SK-N-SH treated with all-trans-retinoic acid at 6 μM for 48 hours (cell line): ENCODE data around the gene SCARF2.

Experiments
- ATAC-seq: fragments of 200-7000 bp; cut with Tn5 transposase; 3 replicates; pipeline ENCODE4 v1.9.1; 2020; ENCODE audit warnings: mild to moderate bottlenecking, moderate library complexity
- ARNTL ChIP-seq: fragments of 450-650 bp; formaldehyde crosslinking; IDR thresholded peaks from 2 replicates; pipeline ENCODE4 v1.5.0; 2020; ENCODE audit warnings: low read depth, mild to moderate bottlenecking, moderate library complexity, borderline replicate concordance
- BACH2 ChIP-seq: fragments of 250-450 bp; sonication (Bioruptor Pico); IDR thresholded peaks from 2 replicates; pipeline ENCODE4 v1.9.0; 2021; ENCODE audit warnings: mild to moderate bottlenecking, borderline replicate concordance
- CSDC2 ChIP-seq: fragments of 250-450 bp; sonication (Bioruptor Pico); IDR thresholded peaks from 2 replicates; pipeline ENCODE4 v1.5.0; 2020; ENCODE audit warnings: mild to moderate bottlenecking, moderate library complexity
- ESRRG ChIP-seq: fragments of 250-450 bp; sonication (Bioruptor Pico); IDR thresholded peaks from 2 replicates; pipeline ENCODE4 v1.6.1; 2021; ENCODE audit warnings: mild to moderate bottlenecking
- GLIS3 ChIP-seq: fragments of 250-450 bp; sonication (Bioruptor Pico); IDR thresholded peaks from 2 replicates; pipeline ENCODE4 v1.5.0; 2020; ENCODE audit warnings: mild to moderate bottlenecking, moderate library complexity
- ISL1 ChIP-seq: fragments of 250-450 bp; sonication (Bioruptor Pico); IDR thresholded peaks from 2 replicates; pipeline ENCODE4 v2.1.2; 2022; ENCODE audit warnings: mild to moderate bottlenecking, moderate library complexity
- OSR1 ChIP-seq: fragments of 250-450 bp; sonication (Bioruptor Pico); IDR thresholded peaks from 2 replicates; pipeline ENCODE4 v1.8.0; 2022; ENCODE audit warnings: moderate library complexity, mild to moderate bottlenecking, inconsistent platforms
- PPARA ChIP-seq: fragments of 250-450 bp; sonication (Bioruptor Pico); IDR thresholded peaks from 2 replicates; pipeline ENCODE4 v1.5.0; 2020; ENCODE audit warnings: mild to moderate bottlenecking, borderline replicate concordance
- SNAI2 ChIP-seq: fragments of 250-450 bp; sonication (Bioruptor Pico); IDR thresholded peaks from 2 replicates; pipeline ENCODE4 v1.5.0; 2020; ENCODE audit warnings: mild to moderate bottlenecking, moderate library complexity
- TCF4 ChIP-seq: fragments of 250-450 bp; sonication (Bioruptor Pico); IDR thresholded peaks from 2 replicates; pipeline ENCODE4 v1.8.0; 2021; ENCODE audit warnings: mild to moderate bottlenecking, moderate library complexity, borderline replicate concordance
- TOX ChIP-seq: fragments of 250-450 bp; sonication (Bioruptor Pico); IDR thresholded peaks from 2 replicates; pipeline ENCODE4 v1.8.0; 2021; ENCODE audit warnings: mild to moderate bottlenecking, moderate library complexity, borderline replicate concordance
- ZC3H10 ChIP-seq: fragments of 250-450 bp; sonication (Bioruptor Pico); IDR thresholded peaks from 2 replicates; pipeline ENCODE4 v1.5.1; 2021; ENCODE audit warnings: mild to moderate bottlenecking, moderate library complexity
- ZFP3 ChIP-seq: fragments of 250-450 bp; sonication (Bioruptor Pico); IDR thresholded peaks from 2 replicates; pipeline ENCODE4 v1.5.0; 2020; ENCODE audit warnings: mild to moderate bottlenecking, moderate library complexity
- ZFP30 ChIP-seq: fragments of 450-650 bp; formaldehyde crosslinking; IDR thresholded peaks from 2 replicates; pipeline ENCODE4 v1.5.0; 2022; ENCODE audit warnings: mild to moderate bottlenecking, moderate library complexity
- ZNF565 ChIP-seq: fragments of 450-650 bp; formaldehyde crosslinking; conservative IDR thresholded peaks from 2 replicates; pipeline ENCODE4 v1.5.0; 2020; ENCODE audit warnings: low read depth, mild to moderate bottlenecking, moderate library complexity
- ZNF70 ChIP-seq: fragments of 450-650 bp; formaldehyde crosslinking; IDR thresholded peaks from 2 replicates; pipeline ENCODE4 v1.5.0; 2020; ENCODE audit warnings: mild to moderate bottlenecking, moderate library complexity
- ZNF8 ChIP-seq: fragments of 450-650 bp; formaldehyde crosslinking; IDR thresholded peaks from 2 replicates; pipeline ENCODE4 v1.5.0; 2020; ENCODE audit warnings: mild to moderate bottlenecking, moderate library complexity
- TF ChIP-seq, protein P1 (sequence below): fragments of 250-450 bp; sonication (Bioruptor Pico); IDR thresholded peaks from 2 replicates; pipeline ENCODE4 v1.5.0; 2020; ENCODE audit warnings: mild to moderate bottlenecking, moderate library complexity
- TF ChIP-seq, protein P2 (sequence below): fragments of 250-450 bp; sonication (Bioruptor Pico); IDR thresholded peaks from 2 replicates; pipeline ENCODE4 v1.8.0; 2020; ENCODE audit warnings: mild to moderate bottlenecking, moderate library complexity, borderline replicate concordance
- TF ChIP-seq, protein P3 (sequence below): fragments of 250-450 bp; sonication (Bioruptor Pico); IDR thresholded peaks from 2 replicates; pipeline ENCODE4 v1.5.1; 2020; ENCODE audit warnings: low read depth, mild to moderate bottlenecking, moderate library complexity
- TF ChIP-seq, protein P4 (sequence below): fragments of 250-450 bp; sonication (Bioruptor Pico); IDR thresholded peaks from 2 replicates; pipeline ENCODE4 v1.5.1; 2021; ENCODE audit warnings: mild to moderate bottlenecking, moderate library complexity

The SCARF2 gene

DNA sequence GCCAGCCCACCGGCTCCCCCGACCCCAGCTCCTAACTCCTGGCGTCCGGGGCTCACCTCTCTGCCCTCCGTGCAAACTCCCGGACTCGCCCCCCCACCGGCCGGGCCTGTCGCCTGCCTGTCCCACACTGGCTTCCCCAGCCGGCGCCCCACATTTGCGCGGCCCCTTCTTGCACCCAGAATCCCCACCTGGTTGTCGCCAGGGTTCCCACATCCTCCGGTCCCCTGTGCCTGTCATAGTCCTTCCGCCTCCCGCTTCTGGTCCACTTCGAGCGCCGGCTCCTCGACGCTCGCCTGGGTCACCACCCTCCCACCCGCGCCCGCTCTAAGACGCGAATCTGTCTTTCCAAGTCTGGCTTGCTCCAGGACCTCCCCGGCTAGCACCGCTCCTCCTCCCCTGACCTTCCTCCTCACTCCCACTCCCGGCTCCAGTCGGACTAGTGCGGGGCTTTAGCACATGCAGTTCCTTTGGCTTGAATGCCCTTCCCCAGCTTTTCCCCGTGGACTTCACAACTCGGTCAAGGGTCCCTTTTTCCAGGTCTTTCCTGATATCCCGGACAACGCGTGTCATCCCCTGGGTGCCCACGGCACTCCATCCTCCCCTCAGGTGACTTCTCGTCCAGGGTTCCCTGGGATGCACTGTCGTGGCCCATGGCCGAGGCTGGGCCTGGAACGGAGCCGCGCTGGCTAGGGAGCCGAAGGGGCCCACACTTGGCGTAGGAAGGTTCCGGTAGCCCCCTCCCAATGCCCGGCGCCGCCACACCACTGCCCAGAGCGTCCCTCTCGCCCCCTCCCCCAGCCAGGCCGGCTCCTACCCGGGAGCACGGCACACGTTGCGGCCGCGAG is 635 bp downstream of the SCARF2 start (continued):
- TF ChIP-seq GLIS3 (CRISPR knock-in tag) (no peak), ZNF70 (CRISPR knock-in tag) (no peak)

DNA sequence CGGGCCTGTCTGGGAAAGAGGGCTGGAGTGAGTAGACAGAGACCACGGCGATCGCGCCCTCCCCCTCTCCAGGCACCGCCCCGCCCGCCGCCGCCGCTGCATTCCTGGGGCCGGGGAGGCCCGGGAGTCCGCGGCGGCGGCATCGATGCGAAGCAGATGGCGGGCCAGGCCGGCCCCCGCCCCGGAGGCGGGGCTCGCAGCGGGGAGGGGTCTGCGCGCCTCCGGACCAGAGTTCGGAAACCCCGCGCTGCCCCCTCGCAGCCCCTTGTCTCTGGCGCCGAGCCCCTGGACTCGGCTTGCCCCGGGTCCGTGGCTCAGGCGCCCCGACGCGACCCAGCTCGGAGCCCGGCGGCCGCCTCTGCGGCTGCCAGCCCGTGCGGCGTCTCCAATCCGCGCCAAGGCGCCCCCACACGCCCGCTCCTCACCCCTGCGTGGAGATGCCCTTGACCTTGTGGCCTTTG is 1.3 kb downstream of the SCARF2 start:
- peak; percentile 58 for ATAC-seq

DNA sequence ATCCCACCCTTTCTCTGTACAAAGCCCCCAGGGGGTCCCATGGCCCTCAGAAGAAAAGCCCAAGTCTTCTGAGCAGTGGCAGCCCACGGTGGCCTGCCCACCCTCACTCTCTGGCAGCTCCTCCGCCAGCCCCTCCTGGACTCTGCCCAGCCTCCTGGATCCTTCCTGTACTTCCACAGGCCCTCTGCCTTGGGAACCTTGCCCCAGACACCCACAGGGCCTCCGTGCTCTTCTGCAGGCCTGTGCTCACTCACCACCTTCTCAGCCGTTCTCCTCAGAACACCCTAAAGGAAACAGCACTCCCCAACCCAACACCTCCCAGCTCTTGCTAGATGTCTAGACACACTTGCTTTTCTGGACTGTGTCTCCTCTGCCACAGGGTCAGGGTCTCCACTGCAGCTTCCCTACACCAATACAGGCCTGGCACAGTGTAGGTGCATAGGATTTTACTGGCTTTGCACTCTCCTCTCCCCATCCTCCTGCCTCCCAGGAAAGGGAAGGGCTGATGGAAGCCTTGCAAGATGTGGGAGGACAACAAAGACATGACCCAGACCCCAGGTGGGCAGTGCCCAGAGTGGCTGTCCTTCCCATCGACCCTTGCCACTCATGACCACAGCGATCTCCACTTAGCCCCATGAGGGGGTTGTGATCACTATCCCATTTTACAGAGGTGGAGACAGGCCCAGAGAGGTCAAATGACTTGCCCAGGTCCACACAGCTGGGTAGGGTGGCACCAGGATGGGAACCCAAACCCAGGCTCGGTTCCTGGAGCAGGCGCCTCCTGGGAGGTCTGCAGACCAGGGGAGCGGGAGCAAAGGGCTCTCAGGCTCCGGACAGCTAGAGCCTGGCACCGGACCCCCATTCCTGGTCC is 2.0 kb downstream of the SCARF2 start:
- ATAC-seq = no peak
- TF ChIP-seq ZNF565 (CRISPR knock-in tag) (no peak), ARNTL (CRISPR knock-in tag) (no peak), ZC3H10 (CRISPR knock-in tag) (no peak), ZFP3 (CRISPR knock-in tag) (no peak), SNAI2 (CRISPR knock-in tag) (no peak), TOX (CRISPR knock-in tag) (no peak), ZFP30 (CRISPR knock-in tag) (no peak), OSR1 (CRISPR knock-in tag) (no peak)

More for the DNA sequence above, 1.3 kb downstream of the SCARF2 start:
- TF ChIP-seq BACH2 (no peak), ISL1 (CRISPR knock-in tag) (no peak), TOX (CRISPR knock-in tag) (no peak), ZNF565 (CRISPR knock-in tag) (no peak), PPARA (CRISPR knock-in tag) (no peak), ZFP3 (CRISPR knock-in tag) (no peak), ZNF8 (CRISPR knock-in tag) (no peak), CSDC2 (CRISPR knock-in tag) (no peak)
- TF ChIP-seq, protein P1, sequence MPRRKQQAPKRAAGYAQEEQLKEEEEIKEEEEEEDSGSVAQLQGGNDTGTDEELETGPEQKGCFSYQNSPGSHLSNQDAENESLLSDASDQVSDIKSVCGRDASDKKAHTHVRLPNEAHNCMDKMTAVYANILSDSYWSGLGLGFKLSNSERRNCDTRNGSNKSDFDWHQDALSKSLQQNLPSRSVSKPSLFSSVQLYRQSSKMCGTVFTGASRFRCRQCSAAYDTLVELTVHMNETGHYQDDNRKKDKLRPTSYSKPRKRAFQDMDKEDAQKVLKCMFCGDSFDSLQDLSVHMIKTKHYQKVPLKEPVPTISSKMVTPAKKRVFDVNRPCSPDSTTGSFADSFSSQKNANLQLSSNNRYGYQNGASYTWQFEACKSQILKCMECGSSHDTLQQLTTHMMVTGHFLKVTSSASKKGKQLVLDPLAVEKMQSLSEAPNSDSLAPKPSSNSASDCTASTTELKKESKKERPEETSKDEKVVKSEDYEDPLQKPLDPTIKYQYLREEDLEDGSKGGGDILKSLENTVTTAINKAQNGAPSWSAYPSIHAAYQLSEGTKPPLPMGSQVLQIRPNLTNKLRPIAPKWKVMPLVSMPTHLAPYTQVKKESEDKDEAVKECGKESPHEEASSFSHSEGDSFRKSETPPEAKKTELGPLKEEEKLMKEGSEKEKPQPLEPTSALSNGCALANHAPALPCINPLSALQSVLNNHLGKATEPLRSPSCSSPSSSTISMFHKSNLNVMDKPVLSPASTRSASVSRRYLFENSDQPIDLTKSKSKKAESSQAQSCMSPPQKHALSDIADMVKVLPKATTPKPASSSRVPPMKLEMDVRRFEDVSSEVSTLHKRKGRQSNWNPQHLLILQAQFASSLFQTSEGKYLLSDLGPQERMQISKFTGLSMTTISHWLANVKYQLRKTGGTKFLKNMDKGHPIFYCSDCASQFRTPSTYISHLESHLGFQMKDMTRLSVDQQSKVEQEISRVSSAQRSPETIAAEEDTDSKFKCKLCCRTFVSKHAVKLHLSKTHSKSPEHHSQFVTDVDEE = no peak
- TF ChIP-seq, protein P2, sequence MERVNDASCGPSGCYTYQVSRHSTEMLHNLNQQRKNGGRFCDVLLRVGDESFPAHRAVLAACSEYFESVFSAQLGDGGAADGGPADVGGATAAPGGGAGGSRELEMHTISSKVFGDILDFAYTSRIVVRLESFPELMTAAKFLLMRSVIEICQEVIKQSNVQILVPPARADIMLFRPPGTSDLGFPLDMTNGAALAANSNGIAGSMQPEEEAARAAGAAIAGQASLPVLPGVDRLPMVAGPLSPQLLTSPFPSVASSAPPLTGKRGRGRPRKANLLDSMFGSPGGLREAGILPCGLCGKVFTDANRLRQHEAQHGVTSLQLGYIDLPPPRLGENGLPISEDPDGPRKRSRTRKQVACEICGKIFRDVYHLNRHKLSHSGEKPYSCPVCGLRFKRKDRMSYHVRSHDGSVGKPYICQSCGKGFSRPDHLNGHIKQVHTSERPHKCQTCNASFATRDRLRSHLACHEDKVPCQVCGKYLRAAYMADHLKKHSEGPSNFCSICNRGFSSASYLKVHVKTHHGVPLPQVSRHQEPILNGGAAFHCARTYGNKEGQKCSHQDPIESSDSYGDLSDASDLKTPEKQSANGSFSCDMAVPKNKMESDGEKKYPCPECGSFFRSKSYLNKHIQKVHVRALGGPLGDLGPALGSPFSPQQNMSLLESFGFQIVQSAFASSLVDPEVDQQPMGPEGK (CRISPR knock-in tag) = no peak
- TF ChIP-seq, protein P3, sequence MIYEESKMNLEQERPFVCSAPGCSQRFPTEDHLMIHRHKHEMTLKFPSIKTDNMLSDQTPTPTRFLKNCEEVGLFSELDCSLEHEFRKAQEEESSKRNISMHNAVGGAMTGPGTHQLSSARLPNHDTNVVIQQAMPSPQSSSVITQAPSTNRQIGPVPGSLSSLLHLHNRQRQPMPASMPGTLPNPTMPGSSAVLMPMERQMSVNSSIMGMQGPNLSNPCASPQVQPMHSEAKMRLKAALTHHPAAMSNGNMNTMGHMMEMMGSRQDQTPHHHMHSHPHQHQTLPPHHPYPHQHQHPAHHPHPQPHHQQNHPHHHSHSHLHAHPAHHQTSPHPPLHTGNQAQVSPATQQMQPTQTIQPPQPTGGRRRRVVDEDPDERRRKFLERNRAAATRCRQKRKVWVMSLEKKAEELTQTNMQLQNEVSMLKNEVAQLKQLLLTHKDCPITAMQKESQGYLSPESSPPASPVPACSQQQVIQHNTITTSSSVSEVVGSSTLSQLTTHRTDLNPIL (CRISPR knock-in tag) = no peak

DNA sequence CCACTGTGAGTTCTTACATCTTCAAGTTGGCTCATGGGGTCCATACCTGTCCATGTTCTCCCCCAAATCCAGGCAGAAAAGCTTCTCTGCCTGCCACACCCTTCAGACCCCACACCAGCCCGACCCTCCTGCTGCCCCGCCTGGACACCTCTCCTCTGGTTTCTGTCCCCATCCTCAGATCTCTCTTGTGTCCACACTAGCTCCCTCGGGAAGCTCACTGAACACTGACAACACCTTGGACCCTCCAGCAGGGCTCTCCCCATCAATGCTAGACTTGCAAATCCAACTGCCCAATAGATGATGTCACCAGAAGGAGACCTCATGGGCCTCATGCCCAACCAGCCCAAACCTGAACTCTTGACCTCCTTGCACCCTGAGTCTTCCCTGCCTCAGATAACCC is 2.9 kb downstream of the SCARF2 start:
- ATAC-seq = no peak
- TF ChIP-seq ARNTL (CRISPR knock-in tag) (no peak), GLIS3 (CRISPR knock-in tag) (no peak), ESRRG (CRISPR knock-in tag) (no peak), TOX (CRISPR knock-in tag) (no peak), ZNF565 (CRISPR knock-in tag) (no peak), TCF4 (CRISPR knock-in tag) (no peak), ZNF70 (CRISPR knock-in tag) (no peak), ZFP30 (CRISPR knock-in tag) (no peak), ISL1 (CRISPR knock-in tag) (no peak), ZFP3 (CRISPR knock-in tag) (no peak)
- TF ChIP-seq, protein P1 = no peak
- TF ChIP-seq, protein P3 (CRISPR knock-in tag) = no peak
- TF ChIP-seq, protein P4, sequence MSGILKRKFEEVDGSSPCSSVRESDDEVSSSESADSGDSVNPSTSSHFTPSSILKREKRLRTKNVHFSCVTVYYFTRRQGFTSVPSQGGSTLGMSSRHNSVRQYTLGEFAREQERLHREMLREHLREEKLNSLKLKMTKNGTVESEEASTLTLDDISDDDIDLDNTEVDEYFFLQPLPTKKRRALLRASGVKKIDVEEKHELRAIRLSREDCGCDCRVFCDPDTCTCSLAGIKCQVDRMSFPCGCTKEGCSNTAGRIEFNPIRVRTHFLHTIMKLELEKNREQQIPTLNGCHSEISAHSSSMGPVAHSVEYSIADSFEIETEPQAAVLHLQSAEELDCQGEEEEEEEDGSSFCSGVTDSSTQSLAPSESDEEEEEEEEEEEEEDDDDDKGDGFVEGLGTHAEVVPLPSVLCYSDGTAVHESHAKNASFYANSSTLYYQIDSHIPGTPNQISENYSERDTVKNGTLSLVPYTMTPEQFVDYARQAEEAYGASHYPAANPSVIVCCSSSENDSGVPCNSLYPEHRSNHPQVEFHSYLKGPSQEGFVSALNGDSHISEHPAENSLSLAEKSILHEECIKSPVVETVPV (CRISPR knock-in tag) = no peak
